HG03103 (cell line): ENCODE data around the gene ESPNL.

ENCODE experiments used
- ATAC-seq: cut with Tn5 transposase; IDR thresholded peaks from one replicate; pipeline ENCODE4 v1.9.1; 2021; ENCODE audit warnings: low read depth; ENCODE audit not compliant: unreplicated experiment

The ESPNL gene

GRCh38 chr2:238077292-238077691, 22.8 kb upstream of the ESPNL start:
- ATAC-seq, result no peak

GRCh38 chr2:238079874-238080327, 20.2 kb upstream of the ESPNL start:
- no peak for ATAC-seq

- no peak for ATAC-seq
Observed at GRCh38 chr2:238080518-238080917, 19.6 kb upstream of the ESPNL start.

GRCh38 chr2:238081150-238081549, 19.0 kb upstream of the ESPNL start:
- no peak for ATAC-seq

GRCh38 chr2:238081561-238081960, 18.6 kb upstream of the ESPNL start:
- ATAC-seq, result no peak

- no peak for ATAC-seq
Observed at GRCh38 chr2:238082151-238082550, 18.0 kb upstream of the ESPNL start.

- no peak for ATAC-seq
Observed at GRCh38 chr2:238082827-238083226, 17.3 kb upstream of the ESPNL start.

GRCh38 chr2:238083919-238084318, 16.2 kb upstream of the ESPNL start:
- no peak for ATAC-seq

GRCh38 chr2:238084761-238085160, 15.4 kb upstream of the ESPNL start:
- ATAC-seq, result no peak

- no peak for ATAC-seq
Observed at GRCh38 chr2:238085899-238086298, 14.2 kb upstream of the ESPNL start.

- ATAC-seq, result no peak
Observed at GRCh38 chr2:238087211-238087610, 12.9 kb upstream of the ESPNL start.

- ATAC-seq, result no peak
Observed at GRCh38 chr2:238090887-238091286, 9.3 kb upstream of the ESPNL start.

- ATAC-seq, result no peak
Observed at GRCh38 chr2:238091436-238092060, 8.6 kb upstream of the ESPNL start.

GRCh38 chr2:238092486-238093035, 7.6 kb upstream of the ESPNL start:
- no peak for ATAC-seq

GRCh38 chr2:238093181-238094140, 6.7 kb upstream of the ESPNL start:
- no peak for ATAC-seq

- no peak for ATAC-seq
Observed at GRCh38 chr2:238094438-238095022, 5.6 kb upstream of the ESPNL start.

- ATAC-seq, result no peak
Observed at GRCh38 chr2:238095143-238095542, 5.0 kb upstream of the ESPNL start.

- ATAC-seq, result no peak
Observed at GRCh38 chr2:238096311-238097011, 3.7 kb upstream of the ESPNL start.

GRCh38 chr2:238097201-238097987, 2.7 kb upstream of the ESPNL start:
- ATAC-seq, result no peak
